Embryonic facial prominence (tissue), 1 donor: Measurements from ENCODE around the gene ABHD14A.

ENCODE experiments used
- DNase-seq: peaks from one replicate; pipeline ENCODE4 v3.0.0-alpha.2; 2016; ENCODE audit errors: extremely low spot score

The ABHD14A gene

GRCh38 chr3:52020796-52021195 is 45.9 kb downstream of the ABHD14A start:
- no peak for DNase-seq

- DNase-seq = no peak
These were observed 46.8 kb downstream of the ABHD14A start for GRCh38 chr3:52021489-52022268.

GRCh38 chr3:52022323-52023100 is 47.6 kb downstream of the ABHD14A start:
- no peak for DNase-seq

- no peak for DNase-seq
These were observed 48.4 kb downstream of the ABHD14A start for GRCh38 chr3:52023101-52023770.

GRCh38 chr3:52023860-52024764 is 49.2 kb downstream of the ABHD14A start:
- no peak for DNase-seq

- DNase-seq = no peak
These were observed 50.0 kb downstream of the ABHD14A start for GRCh38 chr3:52024765-52025452.

GRCh38 chr3:52025453-52025852 is 50.6 kb downstream of the ABHD14A start:
- DNase-seq = no peak

- DNase-seq = no peak
These were observed 51.2 kb downstream of the ABHD14A start for GRCh38 chr3:52026041-52026440.

- DNase-seq = no peak
These were observed 53.7 kb downstream of the ABHD14A start for GRCh38 chr3:52028572-52028971.

- no peak for DNase-seq
These were observed 54.2 kb downstream of the ABHD14A start for GRCh38 chr3:52029053-52029452.

- no peak for DNase-seq
These were observed 54.7 kb downstream of the ABHD14A start for GRCh38 chr3:52029535-52029934.
